NCI-H524 treated with DMSO at 0.1 percent for 48 hours (cell line): ENCODE data around the gene DUSP6.

ENCODE experiments used
- DNase-seq: peaks from one replicate; lab custom pipeline; 2025; lab: John Stamatoyannopoulos, UW

Gene DUSP6

GRCh38 chr12:89352492-89353187, at the start of gene DUSP6:
TSS of gene DUSP6 (minus strand) at chr12:89352501. CDS start at chr12:89352039, 462 bp downstream.
- peak; percentile 92 for DNase-seq

GRCh38 chr12:89401433-89402058, 49.2 kb upstream of the DUSP6 start:
- no peak for DNase-seq

- no peak for DNase-seq
Observed at GRCh38 chr12:89400415-89400814, 48.1 kb upstream of the DUSP6 start.

- DNase-seq, result no peak
Observed at GRCh38 chr12:89395712-89396111, 43.4 kb upstream of the DUSP6 start.

GRCh38 chr12:89393551-89394121, 41.3 kb upstream of the DUSP6 start:
- DNase-seq, result no peak

GRCh38 chr12:89392391-89392790, 40.1 kb upstream of the DUSP6 start:
- no peak for DNase-seq

GRCh38 chr12:89391726-89392336, 39.5 kb upstream of the DUSP6 start:
- DNase-seq, result no peak

- no peak for DNase-seq
Observed at GRCh38 chr12:89390802-89391673, 38.7 kb upstream of the DUSP6 start.

- no peak for DNase-seq
Observed at GRCh38 chr12:89389755-89390661, 37.7 kb upstream of the DUSP6 start.

- DNase-seq, result no peak
Observed at GRCh38 chr12:89386138-89386537, 33.8 kb upstream of the DUSP6 start.

- no peak for DNase-seq
Observed at GRCh38 chr12:89384807-89385206, 32.5 kb upstream of the DUSP6 start.

- DNase-seq, result no peak
Observed at GRCh38 chr12:89384050-89384758, 31.9 kb upstream of the DUSP6 start.

GRCh38 chr12:89383235-89384049, 31.1 kb upstream of the DUSP6 start:
- DNase-seq, result no peak

- DNase-seq, result no peak
Observed at GRCh38 chr12:89382328-89382727, 30.0 kb upstream of the DUSP6 start.

- DNase-seq, result no peak
Observed at GRCh38 chr12:89379839-89380467, 27.7 kb upstream of the DUSP6 start.

- no peak for DNase-seq
Observed at GRCh38 chr12:89379148-89379838, 27.0 kb upstream of the DUSP6 start.

GRCh38 chr12:89376844-89377243, 24.5 kb upstream of the DUSP6 start:
- DNase-seq, result no peak

GRCh38 chr12:89376202-89376529, 23.9 kb upstream of the DUSP6 start:
- DNase-seq, result no peak
